ENCODE data around the gene TMEM218. TPM values are rescaled to one million over a fixed set of nuclear protein-coding genes. Genes with fewer than 3 reads are reported as not detected.
"Not testable (repeated sequence)": the region's sequence is repeated elsewhere in the genome, so short reads cannot be mapped to it uniquely, and the experiment has no call there.

TMEM218 gene
- total RNA-seq, 1 donor from 2014 or later = 33.2 TPM

DNA sequence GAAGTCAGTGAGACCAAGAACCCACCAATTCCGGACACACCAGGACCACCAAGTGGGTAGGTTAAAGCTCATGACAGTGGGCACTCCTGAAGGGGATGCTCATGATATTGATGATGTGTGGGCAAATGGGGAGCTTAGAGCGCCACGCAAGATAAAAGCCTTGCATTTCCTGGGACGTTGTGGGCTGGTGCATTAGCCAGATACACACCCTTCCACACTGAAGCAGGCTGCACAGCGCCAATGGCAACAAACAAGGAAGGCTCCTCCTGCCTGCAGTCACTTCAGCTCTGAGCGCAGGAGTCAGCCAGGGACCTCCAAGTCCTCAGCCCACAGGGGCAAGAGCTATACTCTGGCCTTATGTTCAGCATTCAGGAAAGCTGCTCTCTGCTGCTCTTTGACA, 20.6 kb downstream of the TMEM218 start:
- peaks cover 2% of the 10 kb centered on the region for H3K27me3 Mint-ChIP-seq
- H3K27ac Mint-ChIP-seq = peak overlapping the region; percentile 92
- no peak overlapping the region for H3K4me3 Mint-ChIP-seq

DNA sequence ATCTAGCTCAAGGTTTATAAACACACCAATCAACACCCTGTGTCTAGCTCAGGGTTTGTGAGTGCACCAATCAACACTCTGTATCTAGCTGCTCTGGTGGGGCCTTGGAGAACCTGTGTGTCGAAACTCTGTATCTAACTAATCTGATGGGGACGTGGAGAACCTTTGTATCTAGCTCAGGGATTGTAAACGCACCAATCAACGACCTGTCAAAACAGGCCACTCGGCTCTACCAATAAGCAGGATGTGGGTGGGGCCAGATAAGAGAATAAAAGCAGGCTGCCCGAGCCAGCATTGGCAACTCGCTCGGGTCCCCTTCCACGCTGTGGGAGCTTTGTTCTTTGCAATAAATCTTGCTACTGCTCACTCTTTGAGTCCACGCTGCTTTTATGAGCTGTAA, 21.3 kb downstream of the TMEM218 start:
- not testable (repeated sequence) for H3K36me3 Mint-ChIP-seq; H3K9me3 Mint-ChIP-seq; H3K4me3 Mint-ChIP-seq; H3K27me3 Mint-ChIP-seq; H3K27ac Mint-ChIP-seq; DNase-seq (ENCODE audit: extremely low spot score, unreplicated experiment)
- peaks cover 13% of the 10 kb centered on the region for H3K4me1 Mint-ChIP-seq (ENCODE audit: unreplicated experiment)

More for the DNA sequence above, 20.6 kb downstream of the TMEM218 start:
- H3K9me3 Mint-ChIP-seq = no peaks in the 10 kb centered on the region
- H3K36me3 Mint-ChIP-seq = peaks cover 8% of the 10 kb centered on the region
- TF ChIP-seq, protein P1, sequence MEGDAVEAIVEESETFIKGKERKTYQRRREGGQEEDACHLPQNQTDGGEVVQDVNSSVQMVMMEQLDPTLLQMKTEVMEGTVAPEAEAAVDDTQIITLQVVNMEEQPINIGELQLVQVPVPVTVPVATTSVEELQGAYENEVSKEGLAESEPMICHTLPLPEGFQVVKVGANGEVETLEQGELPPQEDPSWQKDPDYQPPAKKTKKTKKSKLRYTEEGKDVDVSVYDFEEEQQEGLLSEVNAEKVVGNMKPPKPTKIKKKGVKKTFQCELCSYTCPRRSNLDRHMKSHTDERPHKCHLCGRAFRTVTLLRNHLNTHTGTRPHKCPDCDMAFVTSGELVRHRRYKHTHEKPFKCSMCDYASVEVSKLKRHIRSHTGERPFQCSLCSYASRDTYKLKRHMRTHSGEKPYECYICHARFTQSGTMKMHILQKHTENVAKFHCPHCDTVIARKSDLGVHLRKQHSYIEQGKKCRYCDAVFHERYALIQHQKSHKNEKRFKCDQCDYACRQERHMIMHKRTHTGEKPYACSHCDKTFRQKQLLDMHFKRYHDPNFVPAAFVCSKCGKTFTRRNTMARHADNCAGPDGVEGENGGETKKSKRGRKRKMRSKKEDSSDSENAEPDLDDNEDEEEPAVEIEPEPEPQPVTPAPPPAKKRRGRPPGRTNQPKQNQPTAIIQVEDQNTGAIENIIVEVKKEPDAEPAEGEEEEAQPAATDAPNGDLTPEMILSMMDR (conservative IDR thresholded peaks at IDR 0.05) = no peak
- peaks cover 13% of the 10 kb centered on the region for H3K4me1 Mint-ChIP-seq (ENCODE audit: unreplicated experiment)
- no peak for DNase-seq (ENCODE audit: extremely low spot score, unreplicated experiment)

DNA sequence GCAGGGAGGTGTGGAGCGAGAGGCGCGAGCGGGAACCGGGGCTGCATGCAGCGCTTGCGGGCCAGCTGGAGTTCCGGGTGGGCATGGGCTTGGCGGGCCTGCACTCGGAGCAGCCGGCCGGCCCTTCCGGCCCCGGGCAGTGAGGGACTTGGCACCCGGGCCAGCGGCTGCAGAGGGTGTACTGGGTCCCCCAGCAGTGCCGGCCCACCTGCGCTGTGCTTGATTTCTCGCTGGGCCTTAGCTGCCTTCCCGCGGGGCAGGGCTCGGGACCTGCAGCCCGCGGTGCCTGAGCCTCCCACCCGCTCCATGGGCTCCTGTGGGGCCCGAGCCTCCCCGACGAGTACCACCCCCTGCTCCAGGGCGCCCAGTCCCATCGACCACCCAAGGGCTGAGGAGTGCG, 21.9 kb downstream of the TMEM218 start:
- H3K27ac Mint-ChIP-seq; H3K27me3 Mint-ChIP-seq; H3K36me3 Mint-ChIP-seq; H3K4me3 Mint-ChIP-seq; DNase-seq (ENCODE audit: extremely low spot score, unreplicated experiment); H3K9me3 Mint-ChIP-seq: not testable (repeated sequence)
- H3K4me1 Mint-ChIP-seq (ENCODE audit: unreplicated experiment) = peaks cover 13% of the 10 kb centered on the region

DNA sequence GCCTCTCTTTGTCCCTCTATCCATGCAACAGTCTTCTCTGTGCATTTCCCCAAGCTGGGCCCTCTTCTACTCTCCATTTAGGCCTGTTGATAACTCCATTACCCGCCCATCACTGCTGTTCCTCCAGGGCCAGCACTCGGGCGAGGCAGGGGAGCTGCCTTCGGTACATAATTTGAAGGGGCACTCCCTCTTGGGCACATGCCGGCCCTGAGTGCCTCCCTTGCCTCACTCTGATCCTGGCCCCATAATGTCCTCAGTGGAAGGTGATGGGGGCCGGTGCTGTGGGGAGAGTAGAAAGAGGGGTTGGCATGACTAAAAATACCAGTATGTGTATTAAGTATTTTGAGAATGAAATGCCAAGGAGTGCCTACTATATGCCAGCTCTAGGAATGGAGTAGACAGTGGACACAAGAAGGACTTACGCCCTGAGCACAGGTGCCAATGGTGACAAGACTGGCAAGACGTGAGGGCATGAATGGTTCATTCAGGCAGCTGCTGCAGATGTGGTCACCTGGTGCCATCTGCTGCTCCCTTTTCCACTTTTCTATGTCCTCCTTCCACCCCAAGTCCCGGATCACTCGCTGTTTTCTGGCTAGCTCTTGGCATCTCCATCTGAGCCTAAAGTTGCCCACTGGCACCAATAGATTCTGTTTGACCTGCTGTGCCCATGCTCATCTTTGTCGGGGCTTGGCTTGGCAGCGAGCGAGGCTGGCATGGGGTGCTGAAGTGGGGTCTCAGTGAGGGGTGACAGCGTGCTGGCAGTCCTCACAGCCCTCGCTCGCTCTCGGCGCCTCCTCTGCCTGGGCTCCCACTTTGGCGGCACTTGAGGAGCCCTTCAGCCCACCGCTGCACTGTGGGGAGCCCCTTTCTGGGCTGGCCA, 22.6 kb downstream of the TMEM218 start:
- DNase-seq (ENCODE audit: extremely low spot score, unreplicated experiment) = no peak
- H3K27me3 Mint-ChIP-seq = peaks cover 6% of the 10 kb centered on the region
- H3K4me3 Mint-ChIP-seq = no peak overlapping the region
- H3K36me3 Mint-ChIP-seq = peaks cover 8% of the 10 kb centered on the region
- H3K4me1 Mint-ChIP-seq (ENCODE audit: unreplicated experiment) = peaks cover 13% of the 10 kb centered on the region
- TF ChIP-seq, protein P1 (conservative IDR thresholded peaks at IDR 0.05) = no peak
- H3K27ac Mint-ChIP-seq = no peak overlapping the region
- H3K9me3 Mint-ChIP-seq = no peaks in the 10 kb centered on the region

DNA sequence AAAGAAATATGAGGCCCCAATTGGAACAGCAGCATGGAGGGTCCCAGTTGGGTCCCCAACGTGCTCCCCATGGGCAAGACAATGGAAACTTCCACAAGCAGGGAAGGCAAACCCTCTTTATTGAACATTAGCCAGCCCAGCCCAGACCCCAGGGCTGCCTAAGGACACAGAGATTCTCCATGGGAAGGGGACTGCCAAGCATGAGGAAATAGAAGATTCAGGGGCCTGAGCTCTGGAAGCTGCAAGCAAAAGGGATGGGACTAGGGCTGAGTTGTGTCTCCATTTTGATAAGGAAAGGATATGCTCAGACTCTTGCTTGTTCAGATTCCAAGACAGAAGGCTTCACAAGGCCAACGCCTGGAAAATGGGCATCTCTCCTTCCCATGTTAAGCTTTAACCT, 23.3 kb downstream of the TMEM218 start:
- H3K4me1 Mint-ChIP-seq (ENCODE audit: unreplicated experiment) = peaks cover 17% of the 10 kb centered on the region
- H3K4me3 Mint-ChIP-seq = no peak overlapping the region
- DNase-seq (ENCODE audit: extremely low spot score, unreplicated experiment) = no peak
- H3K36me3 Mint-ChIP-seq = peaks cover 8% of the 10 kb centered on the region
- no peaks in the 10 kb centered on the region for H3K9me3 Mint-ChIP-seq
- H3K27me3 Mint-ChIP-seq = peaks cover 6% of the 10 kb centered on the region
- TF ChIP-seq, protein P1 (conservative IDR thresholded peaks at IDR 0.05) = no peak
- no peak overlapping the region for H3K27ac Mint-ChIP-seq

DNA sequence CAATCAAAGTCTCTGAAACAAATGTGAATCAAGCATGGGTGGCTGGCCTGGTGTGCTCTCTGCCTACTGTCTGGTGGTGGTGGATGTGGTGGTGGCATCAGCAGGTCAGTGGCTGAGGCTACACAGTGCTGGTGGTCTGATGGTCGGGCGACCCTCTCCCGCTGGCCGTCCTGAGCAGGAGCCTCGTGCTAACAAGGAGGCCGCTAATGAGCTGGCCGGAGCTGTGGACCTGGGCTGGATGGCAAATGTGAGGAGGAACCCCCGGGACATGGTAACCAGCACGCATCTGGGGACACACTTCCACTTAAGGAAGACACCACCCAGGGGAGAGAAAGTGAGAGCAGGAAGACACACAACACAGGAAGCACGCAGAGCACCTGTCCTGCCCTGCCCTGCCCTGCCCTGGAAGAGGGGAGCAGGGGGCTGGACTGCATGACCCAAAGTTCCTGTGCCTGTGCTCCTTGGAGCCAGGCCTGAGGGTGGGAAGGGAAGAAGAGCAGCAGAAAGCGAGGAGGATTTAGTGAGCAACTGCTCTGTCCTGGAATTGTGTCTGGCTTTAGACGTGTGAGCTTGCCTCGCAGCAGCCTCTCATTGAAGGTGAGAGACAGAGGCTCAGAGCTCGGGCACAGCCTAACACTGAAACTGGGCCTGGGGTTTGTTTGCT, 24.7 kb downstream of the TMEM218 start:
- no peak for DNase-seq (ENCODE audit: extremely low spot score, unreplicated experiment)
- Mint-ChIP-seq H3K9me3 (no peaks in the 10 kb centered on the region), H3K4me3 (no peak overlapping the region), H3K27me3 (peaks cover 6% of the 10 kb centered on the region), H3K36me3 (peaks cover 3% of the 10 kb centered on the region), H3K4me1 (ENCODE audit: unreplicated experiment) (peaks cover 14% of the 10 kb centered on the region), H3K27ac (no peak overlapping the region)
- TF ChIP-seq, protein P1 (conservative IDR thresholded peaks at IDR 0.05) = no peak
